ENCODE measurements around the gene GMDS.

GRCh38 chr6:2008383-2008976, 236.9 kb downstream of the GMDS start:
- TF ChIP-seq CTCF (IDR thresholded peaks at IDR 0.05): no peak
- no peak for TF ChIP-seq EP300 (IDR thresholded peaks at IDR 0.05)

Measured in ovary (tissue), 3 donors.